ENCODE results near the gene MCTP1. TPM values are rescaled to one million over a fixed set of nuclear protein-coding genes. Genes with fewer than 3 reads are reported as not detected.
"Not testable (repeated sequence)": the region's sequence is repeated elsewhere in the genome, so short reads cannot be mapped to it uniquely, and the experiment has no call there.

MCTP1 gene
- total RNA-seq, 1 donor from 2014 or later = 1.3 TPM

GRCh38 chr5:95194856-95195255 lies 90.0 kb downstream of the MCTP1 start:
- DNase-seq (ENCODE audit: low spot score) (no peak), ATAC-seq (no peak)

- ATAC-seq = no peak
- DNase-seq (ENCODE audit: low spot score) = no peak
These were observed 93.6 kb downstream of the MCTP1 start for GRCh38 chr5:95191330-95191729.

GRCh38 chr5:95184924-95185323 lies 100.0 kb downstream of the MCTP1 start:
- ATAC-seq (no peak), DNase-seq (ENCODE audit: low spot score) (no peak)

- ATAC-seq = no peak
- no peak for DNase-seq (ENCODE audit: low spot score)
These were observed 103.2 kb downstream of the MCTP1 start for GRCh38 chr5:95181644-95182043.

GRCh38 chr5:95178046-95178651 lies 106.7 kb downstream of the MCTP1 start:
- no peak for ATAC-seq
- no peak for DNase-seq (ENCODE audit: low spot score)

GRCh38 chr5:95177456-95177855 lies 107.4 kb downstream of the MCTP1 start:
- ATAC-seq (no peak), DNase-seq (ENCODE audit: low spot score) (no peak)

- ATAC-seq = no peak
- DNase-seq (ENCODE audit: low spot score) = no peak
These were observed 109.8 kb downstream of the MCTP1 start for GRCh38 chr5:95175106-95175505.

GRCh38 chr5:95172659-95173058 lies 112.2 kb downstream of the MCTP1 start:
- DNase-seq (ENCODE audit: low spot score) (no peak), ATAC-seq (no peak)

GRCh38 chr5:95164861-95165260 lies 120.0 kb downstream of the MCTP1 start:
- DNase-seq (ENCODE audit: low spot score) (no peak), ATAC-seq (no peak)

- ATAC-seq (no peak), DNase-seq (ENCODE audit: low spot score) (no peak)
These were observed 121.8 kb downstream of the MCTP1 start for GRCh38 chr5:95163079-95163478.

- DNase-seq (ENCODE audit: low spot score) = no peak
- no peak for ATAC-seq
These were observed 122.5 kb downstream of the MCTP1 start for GRCh38 chr5:95162231-95162992.

GRCh38 chr5:95159603-95160002 lies 125.3 kb downstream of the MCTP1 start:
- DNase-seq (ENCODE audit: low spot score) = no peak
- ATAC-seq = no peak

GRCh38 chr5:95155888-95156287 lies 129.0 kb downstream of the MCTP1 start:
- DNase-seq (ENCODE audit: low spot score) (no peak), ATAC-seq (no peak)

GRCh38 chr5:95153511-95153910 lies 131.4 kb downstream of the MCTP1 start:
- no peak for ATAC-seq
- DNase-seq (ENCODE audit: low spot score) = no peak

GRCh38 chr5:95152535-95152934 lies 132.4 kb downstream of the MCTP1 start:
- no peak for ATAC-seq

GRCh38 chr5:95152131-95152530 lies 132.8 kb downstream of the MCTP1 start:
- ATAC-seq (no peak), DNase-seq (ENCODE audit: low spot score) (no peak)

More at GRCh38 chr5:95152535-95152934, 132.4 kb downstream of the MCTP1 start:
- no peak for DNase-seq (ENCODE audit: low spot score)

- ATAC-seq = no peak
- DNase-seq (ENCODE audit: low spot score) = no peak
These were observed 133.2 kb downstream of the MCTP1 start for GRCh38 chr5:95151694-95152093.

- DNase-seq (ENCODE audit: low spot score) (no peak), ATAC-seq (no peak)
These were observed 135.5 kb downstream of the MCTP1 start for GRCh38 chr5:95149387-95149786.

- no peak for ATAC-seq
These were observed 136.4 kb downstream of the MCTP1 start for GRCh38 chr5:95148453-95148852.

GRCh38 chr5:95143858-95144257 lies 141.0 kb downstream of the MCTP1 start:
- DNase-seq (ENCODE audit: low spot score); ATAC-seq: not testable (repeated sequence)

More at GRCh38 chr5:95148453-95148852, 136.4 kb downstream of the MCTP1 start:
- no peak for DNase-seq (ENCODE audit: low spot score)

- no peak for ATAC-seq
- DNase-seq (ENCODE audit: low spot score) = no peak
These were observed 142.7 kb downstream of the MCTP1 start for GRCh38 chr5:95142145-95142544.

GRCh38 chr5:95141141-95141540 lies 143.8 kb downstream of the MCTP1 start:
- DNase-seq (ENCODE audit: low spot score) = no peak
- no peak for ATAC-seq

GRCh38 chr5:95134326-95134725 lies 150.6 kb downstream of the MCTP1 start:
- ATAC-seq (no peak), DNase-seq (ENCODE audit: low spot score) (no peak)
